Measurements from ENCODE around the gene TMEM161A.

GRCh38 chr19:19149435-19149834 is 11.2 kb upstream of the TMEM161A start:
- TF ChIP-seq CTCF (IDR thresholded peaks at IDR 0.05) (no peak), POLR2A (IDR thresholded peaks at IDR 0.05) (no peak)
